GM18909 (cell line): ENCODE measurements around the gene CNTNAP2.

Experiments used
- ATAC-seq: cut with Tn5 transposase; IDR thresholded peaks from one replicate; pipeline ENCODE4 v1.9.1; 2021; ENCODE audit warnings: mild to moderate bottlenecking; ENCODE audit not compliant: unreplicated experiment, poor library complexity

The CNTNAP2 gene

GRCh38 chr7:148234715-148235114 is 2118.1 kb downstream of the CNTNAP2 start:
- ATAC-seq = no peak

DNA sequence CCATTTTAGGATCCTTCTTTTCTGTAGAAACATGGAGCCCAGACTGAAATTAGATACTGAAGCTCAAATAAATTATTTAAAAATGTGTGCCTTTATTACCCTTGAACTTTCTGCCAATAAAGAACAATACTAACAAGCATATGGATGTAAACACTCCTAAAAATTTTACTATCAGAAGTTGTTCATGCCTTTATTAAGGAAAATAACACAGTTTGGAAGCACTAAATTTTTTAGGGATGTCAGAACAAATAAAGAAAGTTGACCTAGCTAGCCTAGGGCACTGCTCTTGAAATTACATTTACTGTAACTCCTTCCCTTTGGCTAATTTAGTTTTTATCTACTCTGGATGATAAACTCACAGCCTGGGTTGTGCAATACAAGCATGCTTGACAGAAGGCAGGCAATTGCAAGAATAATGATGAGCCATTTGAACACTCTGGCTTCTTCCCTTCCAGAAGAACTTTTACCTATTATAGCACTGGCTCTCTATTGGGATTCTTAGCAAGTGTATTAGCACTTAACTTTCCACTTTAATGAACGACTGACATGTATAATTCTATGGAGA is 2122.2 kb downstream of the CNTNAP2 start:
- no peak for ATAC-seq

GRCh38 chr7:148241700-148242293 is 2125.2 kb downstream of the CNTNAP2 start:
- peak; percentile 8 for ATAC-seq

- ATAC-seq = peak; percentile 93
Observed at GRCh38 chr7:148242294-148242821, 2125.8 kb downstream of the CNTNAP2 start.

DNA sequence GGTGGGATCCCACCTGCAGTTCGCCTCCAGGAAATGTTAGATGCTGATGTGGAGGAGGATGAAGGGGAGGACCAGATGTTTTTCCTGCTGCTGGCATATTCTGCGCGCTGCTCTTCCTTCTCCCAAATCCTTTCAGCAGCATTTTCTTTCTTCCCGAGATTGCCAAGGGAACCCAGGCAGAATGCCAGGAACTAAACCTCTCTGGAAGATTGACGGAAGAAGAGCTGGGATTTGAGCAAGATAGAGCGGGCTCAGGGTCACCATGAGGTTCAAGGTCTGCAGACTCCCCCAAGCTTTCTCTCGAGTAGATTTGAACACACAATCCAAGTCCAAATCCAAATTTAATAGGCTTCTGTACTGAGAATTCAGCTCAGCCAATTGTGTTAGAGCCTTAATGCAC is 2128.8 kb downstream of the CNTNAP2 start:
- ATAC-seq = no peak

- ATAC-seq = peak; percentile 77
Observed at GRCh38 chr7:148253629-148254028, 2137.0 kb downstream of the CNTNAP2 start.

GRCh38 chr7:148255333-148255732 is 2138.7 kb downstream of the CNTNAP2 start:
- no peak for ATAC-seq

GRCh38 chr7:148256433-148256832 is 2139.8 kb downstream of the CNTNAP2 start:
- no peak for ATAC-seq

- no peak for ATAC-seq
Observed at GRCh38 chr7:148260599-148260998, 2144.0 kb downstream of the CNTNAP2 start.

DNA sequence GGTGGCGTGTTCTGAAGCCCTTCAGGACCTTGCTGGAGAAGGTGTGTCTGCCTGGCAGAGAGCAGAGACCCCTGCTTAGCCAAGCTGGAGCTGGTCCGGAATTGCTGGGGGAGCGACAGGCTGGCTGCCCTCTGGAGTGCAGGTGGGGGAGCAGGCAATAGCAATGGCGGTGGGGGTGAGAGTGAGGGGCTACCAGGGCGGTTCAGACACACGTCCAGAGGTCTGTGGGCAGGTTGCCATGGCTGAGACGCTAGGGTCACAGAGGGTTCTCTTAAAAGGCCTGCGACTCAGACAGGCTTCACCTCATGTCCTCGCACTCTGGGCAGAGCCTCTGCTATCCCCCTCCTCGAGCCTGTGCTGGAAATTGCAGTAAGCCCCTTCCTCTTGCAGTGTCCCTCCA is 2144.9 kb downstream of the CNTNAP2 start:
- ATAC-seq = no peak

DNA sequence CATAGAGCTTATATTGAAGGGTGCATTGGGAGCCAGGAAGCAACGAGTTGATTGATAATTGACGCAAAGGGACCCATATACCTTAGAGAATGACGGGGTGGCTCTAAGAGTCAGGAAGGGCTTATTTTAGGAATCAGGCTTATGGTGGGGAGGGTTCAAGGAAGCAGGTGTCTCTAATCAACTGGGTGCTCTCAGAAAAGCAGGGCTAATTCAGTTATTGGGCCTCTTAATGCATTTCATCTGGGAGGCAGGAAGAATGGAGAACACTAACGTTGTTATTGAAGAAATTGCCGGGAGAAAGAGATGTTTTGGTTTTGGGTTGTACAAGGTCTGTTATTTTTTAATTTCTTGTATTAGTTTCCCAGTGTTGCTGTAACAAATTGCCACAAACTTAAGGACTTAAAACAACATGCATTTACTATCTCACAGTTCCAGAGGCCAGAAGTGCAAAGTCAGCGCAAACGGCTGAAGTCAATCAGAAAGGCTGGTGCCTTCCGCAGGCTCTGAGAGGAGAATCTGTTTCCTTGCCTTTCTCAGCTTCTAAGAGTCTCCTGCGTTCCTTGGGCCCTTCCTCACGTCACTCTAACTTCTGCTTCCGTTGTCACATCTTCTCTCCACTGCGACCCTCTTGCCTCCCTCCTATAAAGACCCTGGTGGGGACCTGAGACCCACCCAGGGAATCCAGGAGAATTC is 2145.5 kb downstream of the CNTNAP2 start:
- no peak for ATAC-seq

GRCh38 chr7:148262721-148263229 is 2146.2 kb downstream of the CNTNAP2 start:
- peak; percentile 84 for ATAC-seq

DNA sequence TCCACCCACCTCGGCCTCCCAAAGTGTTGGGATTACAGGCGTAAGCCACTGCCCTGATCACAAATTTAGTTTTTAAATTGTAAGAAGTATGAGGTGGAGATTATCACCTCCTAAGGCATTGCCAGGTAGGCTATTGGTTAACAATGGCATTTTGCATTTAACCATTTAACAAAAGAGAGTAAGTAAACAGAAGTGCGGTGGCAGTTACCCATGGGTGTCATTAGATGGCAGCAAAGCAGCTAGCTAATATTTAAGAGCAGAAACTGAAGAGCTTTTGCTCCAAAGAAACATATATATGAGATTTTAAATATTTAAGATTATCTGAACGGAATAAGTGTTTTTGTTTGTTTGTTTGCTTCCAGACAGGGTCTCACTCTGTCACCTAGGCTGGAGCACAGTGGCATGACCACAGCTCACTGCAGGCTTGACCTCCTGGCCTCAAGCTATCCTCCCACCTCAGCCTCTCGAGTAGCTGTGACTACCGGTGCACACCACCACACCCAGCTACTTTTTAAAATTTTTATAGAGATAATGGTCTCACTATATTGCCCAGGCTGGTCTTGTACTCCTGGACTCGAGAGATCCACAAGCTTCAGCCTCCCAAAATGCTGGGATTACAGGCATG is 2148.4 kb downstream of the CNTNAP2 start:
- peak; percentile 66 for ATAC-seq

GRCh38 chr7:148265896-148266295 is 2149.3 kb downstream of the CNTNAP2 start:
- ATAC-seq = no peak

DNA sequence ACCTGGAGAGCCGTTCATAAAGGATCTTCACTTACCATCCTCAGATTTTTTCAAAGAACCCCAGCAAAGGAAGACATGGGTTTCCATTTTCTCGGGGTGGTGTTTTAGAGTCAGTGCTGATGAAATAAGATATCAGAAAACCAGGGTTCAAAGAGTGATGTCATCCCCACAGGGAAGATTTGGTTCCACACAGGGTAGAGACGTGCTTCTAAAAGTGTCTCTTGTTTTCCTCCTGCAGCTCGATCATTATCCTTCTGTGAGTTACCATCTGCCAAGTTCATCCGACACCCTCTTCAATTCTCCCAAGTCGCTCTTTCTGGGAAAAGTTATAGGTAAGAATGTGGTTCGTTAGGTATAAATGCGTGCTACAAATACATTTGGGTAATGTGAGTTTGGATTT is 2150.2 kb downstream of the CNTNAP2 start:
- ATAC-seq = no peak

GRCh38 chr7:148270576-148270975 is 2154.0 kb downstream of the CNTNAP2 start:
- ATAC-seq = no peak

DNA sequence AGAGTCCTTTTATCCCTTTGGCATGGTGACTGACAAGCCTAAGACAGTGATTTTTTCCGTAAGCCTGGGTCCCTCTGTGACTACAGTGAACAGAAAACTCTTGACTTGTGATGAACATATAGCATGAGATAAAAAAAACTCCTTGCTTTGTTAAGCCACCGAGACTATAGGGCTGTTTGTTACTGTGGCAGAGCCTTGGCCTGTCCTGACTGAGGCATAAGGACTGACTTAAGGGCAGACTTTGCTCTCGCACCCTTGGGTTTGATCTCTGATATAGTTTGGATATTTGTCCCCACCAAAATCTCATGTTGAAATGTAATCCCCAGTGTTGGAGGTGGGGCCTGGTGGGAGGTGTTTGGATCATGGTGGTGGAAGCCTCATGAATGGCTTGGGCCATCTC is 2157.5 kb downstream of the CNTNAP2 start:
- no peak for ATAC-seq

GRCh38 chr7:148275359-148275890 is 2158.8 kb downstream of the CNTNAP2 start:
- ATAC-seq = no peak

GRCh38 chr7:148276314-148277041 is 2159.9 kb downstream of the CNTNAP2 start:
- no peak for ATAC-seq

DNA sequence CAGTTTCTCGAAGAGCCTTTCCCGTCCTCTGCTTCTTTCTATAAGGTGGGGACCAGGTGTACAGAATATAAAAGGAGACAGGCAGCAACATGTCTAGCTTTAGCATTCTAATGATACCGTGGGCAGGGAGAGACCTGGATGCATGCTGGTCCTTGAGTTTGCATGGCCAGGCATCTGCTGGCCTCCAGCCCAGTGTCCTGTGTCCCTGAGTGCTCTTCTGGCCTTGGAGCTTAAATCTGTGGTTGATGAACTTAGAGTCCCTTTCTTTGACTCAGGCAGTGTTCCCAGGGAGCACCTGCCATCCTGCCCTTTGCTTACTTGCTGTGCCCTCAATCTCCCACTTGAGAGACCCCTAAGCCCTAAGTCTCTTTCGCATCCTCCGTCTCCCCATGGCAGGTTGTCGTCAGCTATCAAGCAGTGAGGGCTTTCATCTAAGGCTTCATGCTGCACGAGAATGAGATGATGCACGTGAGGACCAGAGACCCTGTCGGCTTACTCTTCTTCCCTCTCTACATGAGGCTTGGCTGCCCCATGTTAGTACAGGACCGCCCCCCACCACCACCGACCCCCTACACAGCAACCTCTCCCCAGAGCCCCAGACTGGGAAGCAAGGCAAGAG is 2160.6 kb downstream of the CNTNAP2 start:
- no peak for ATAC-seq
